ENCODE measurements around the gene DOK4. TPM values are rescaled to one million over a fixed set of nuclear protein-coding genes. Genes with fewer than 3 reads are reported as not detected.
A peak's percentile ranks its signal among the peaks of the same experiment; 100 is the strongest.

DOK4 gene
- total RNA-seq, 2 donors from 2014 or later: 17.9 to 22.1 TPM

GRCh38 chr16:57423152-57423551 lies 63.1 kb downstream of the DOK4 start:
- peaks cover 21% of the 10 kb centered on the region for H3K4me1 Mint-ChIP-seq

GRCh38 chr16:57422026-57422944 lies 64.0 kb downstream of the DOK4 start:
- no peak overlapping the region for H3K9ac ChIP-seq (ENCODE audit: extremely low read depth, low read length, poor library complexity, severe bottlenecking)
- H3K9me3 ChIP-seq (ENCODE audit: control insufficient read depth, low read length): no peaks in the 10 kb centered on the region
- H3K27me3 Mint-ChIP-seq (ENCODE audit: insufficient read depth): peaks cover 17% of the 10 kb centered on the region
- no peak overlapping the region for H3K4me3 ChIP-seq (ENCODE audit: low read length)
- peak; percentile 78 for TF ChIP-seq CTCF (conservative IDR thresholded peaks at IDR 0.05)
- no peak overlapping the region for H3K27ac Mint-ChIP-seq
- H3K4me1 Mint-ChIP-seq: peaks cover 18% of the 10 kb centered on the region
- DNase-seq: peak; percentile 79
- peaks cover 3% of the 10 kb centered on the region for H3K4me1 ChIP-seq (ENCODE audit: control insufficient read depth, insufficient read depth, low read length)
- H3K27me3 ChIP-seq (ENCODE audit: control insufficient read depth, insufficient read depth, low read length, poor library complexity, severe bottlenecking): peaks cover 15% of the 10 kb centered on the region
- WGBS, 2 experiments (ENCODE audit: insufficient coverage in 1 of 2, insufficient read length in 1 of 2): 76 to 81% methylated on average over 7 to 9 of the region's 10 CpGs
- H3K36me3 Mint-ChIP-seq (ENCODE audit: low read depth): peaks cover 6% of the 10 kb centered on the region
- H3K4me3 Mint-ChIP-seq: no peak overlapping the region
- peaks cover 6% of the 10 kb centered on the region for H3K36me3 ChIP-seq (ENCODE audit: control insufficient read depth, insufficient read depth, low read length)
- H3K27ac ChIP-seq (ENCODE audit: low read depth, low read length): no peak overlapping the region
- H3K9me3 Mint-ChIP-seq: no peaks in the 10 kb centered on the region

More at GRCh38 chr16:57423152-57423551, 63.1 kb downstream of the DOK4 start:
- peaks cover 17% of the 10 kb centered on the region for H3K27me3 Mint-ChIP-seq (ENCODE audit: insufficient read depth)
- no peaks in the 10 kb centered on the region for H3K9me3 ChIP-seq (ENCODE audit: control insufficient read depth, low read length)
- H3K27me3 ChIP-seq (ENCODE audit: control insufficient read depth, insufficient read depth, low read length, poor library complexity, severe bottlenecking): peaks cover 15% of the 10 kb centered on the region
- no peak overlapping the region for H3K4me3 Mint-ChIP-seq
- 86% methylated on average over 2 of the region's 2 CpGs for WGBS, 2 experiments (ENCODE audit: insufficient coverage in 1 of 2, insufficient read length in 1 of 2)
- H3K4me1 ChIP-seq (ENCODE audit: control insufficient read depth, insufficient read depth, low read length): peaks cover 4% of the 10 kb centered on the region
- no peak for DNase-seq
- H3K27ac Mint-ChIP-seq: no peak overlapping the region
- TF ChIP-seq CTCF (conservative IDR thresholded peaks at IDR 0.05): no peak
- H3K9ac ChIP-seq (ENCODE audit: extremely low read depth, low read length, poor library complexity, severe bottlenecking): no peak overlapping the region
- no peaks in the 10 kb centered on the region for H3K9me3 Mint-ChIP-seq
- no peak overlapping the region for H3K4me3 ChIP-seq (ENCODE audit: low read length)
- peaks cover 6% of the 10 kb centered on the region for H3K36me3 ChIP-seq (ENCODE audit: control insufficient read depth, insufficient read depth, low read length)
- peaks cover 9% of the 10 kb centered on the region for H3K36me3 Mint-ChIP-seq (ENCODE audit: low read depth)
- no peak overlapping the region for H3K27ac ChIP-seq (ENCODE audit: low read depth, low read length)

Other genes with a start within 250 kb of the DOK4 start
- gene ARL2BP, start 241.2 kb downstream of the DOK4 start, total RNA-seq: 10 to 100 TPM; 22.6 to 31.3 TPM
- gene PLLP, start 201.8 kb downstream of the DOK4 start, total RNA-seq: 1 to 10 TPM; 5.9 to 9.1 TPM
- gene CCL22, start 127.7 kb downstream of the DOK4 start, total RNA-seq: not detected
- gene CX3CL1, start 114.0 kb downstream of the DOK4 start, total RNA-seq: 1 to 10 TPM in 1 of 2 donors, under 1 TPM in 1; 0.18 to 1.0 TPM
- gene CCL17, start 81.7 kb downstream of the DOK4 start, total RNA-seq: not detected
- gene CIAPIN1, start 39.1 kb downstream of the DOK4 start, total RNA-seq: 10 to 100 TPM; 77.5 to 87.1 TPM
- gene COQ9, start 39.0 kb downstream of the DOK4 start, total RNA-seq: 10 to 100 TPM; 34.5 to 38.2 TPM
- gene POLR2C, start 23.8 kb downstream of the DOK4 start, total RNA-seq: 10 to 100 TPM; 72.0 to 88.3 TPM
- gene CCDC102A, start 50.1 kb upstream of the DOK4 start, total RNA-seq: 1 to 10 TPM; 6.7 to 9.8 TPM
- gene ADGRG5, start 56.1 kb upstream of the DOK4 start, total RNA-seq: 1 to 10 TPM; 3.6 to 4.8 TPM
- under 1 TPM; 0.64 TPM for gene ADGRG1, start 142.1 kb upstream of the DOK4 start, total RNA-seq
- gene ADGRG3, start 181.8 kb upstream of the DOK4 start, total RNA-seq: not detected
- gene DRC7, start 208.3 kb upstream of the DOK4 start, total RNA-seq: 1 to 10 TPM; 1.6 to 1.8 TPM
- 10 to 100 TPM; 26.1 to 32.4 TPM for gene KATNB1, start 249.3 kb upstream of the DOK4 start, total RNA-seq